GM19193 (cell line): ENCODE data around the gene PTPN9.

ENCODE experiments used
- POLR2A ChIP-seq: IDR thresholded peaks from 4 replicates; pipeline ENCODE4 v1.6.1; 2011; ENCODE audit not compliant: insufficient read depth, insufficient read length; ENCODE audit errors: extremely low read depth

PTPN9 gene

DNA sequence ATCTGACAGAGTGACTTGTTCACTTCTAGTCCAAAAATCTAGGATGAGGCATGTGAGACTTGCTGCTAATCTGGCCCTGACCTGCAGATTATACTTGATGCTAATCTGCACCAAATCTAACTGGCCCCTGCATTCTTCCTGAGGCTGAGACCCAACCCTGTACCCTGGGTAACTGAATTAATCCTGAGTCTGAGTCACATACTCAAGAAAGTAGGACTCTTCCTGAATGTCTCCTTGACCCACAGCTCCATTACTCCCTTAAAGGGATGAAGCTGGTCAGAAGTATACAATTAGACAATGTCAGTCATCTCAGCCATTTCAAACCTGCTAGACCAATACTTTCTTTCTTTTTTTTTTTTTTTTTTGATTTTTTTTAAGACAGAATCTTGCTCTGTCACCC is 25.5 kb downstream of the PTPN9 start:
- TF ChIP-seq POLR2A: no peak

DNA sequence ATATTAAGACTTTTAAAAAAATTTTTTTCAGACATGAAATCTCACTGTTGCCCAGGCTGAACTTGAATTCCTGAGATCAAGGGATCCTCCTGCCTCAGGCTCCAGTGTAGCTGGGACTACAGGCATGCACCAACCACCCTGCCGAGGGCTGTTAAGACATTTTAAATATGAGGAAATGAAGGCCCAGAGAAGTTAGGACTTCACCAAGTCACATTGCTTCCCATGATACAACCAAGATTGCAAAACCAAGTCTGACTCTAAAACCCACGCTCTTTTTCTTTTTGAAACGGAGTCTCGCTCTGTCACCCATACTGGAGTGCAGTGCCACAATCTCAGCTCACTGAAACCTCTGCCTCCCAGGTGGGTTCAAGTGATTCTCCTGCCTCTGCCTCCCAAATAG is 28.0 kb downstream of the PTPN9 start:
- no peak for TF ChIP-seq POLR2A

DNA sequence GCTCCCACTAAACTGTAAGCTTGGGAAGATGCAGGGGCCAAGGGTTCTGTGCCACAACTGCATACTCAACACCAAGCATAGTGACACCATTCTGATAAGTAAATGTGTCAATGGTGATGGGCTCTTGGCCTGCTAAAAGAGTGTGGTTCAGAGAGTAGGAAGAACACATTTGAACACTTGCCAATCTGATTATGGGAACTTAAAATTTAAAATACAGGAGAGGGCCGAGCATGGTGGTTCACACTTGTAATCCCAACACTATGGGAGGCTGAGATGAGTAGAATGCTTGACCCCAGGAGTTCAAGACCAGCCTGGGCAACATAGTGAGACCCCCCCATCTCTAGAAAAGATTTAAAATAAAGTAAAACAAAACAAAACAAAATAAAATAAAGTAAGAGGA is 34.1 kb downstream of the PTPN9 start:
- no peak for TF ChIP-seq POLR2A

DNA sequence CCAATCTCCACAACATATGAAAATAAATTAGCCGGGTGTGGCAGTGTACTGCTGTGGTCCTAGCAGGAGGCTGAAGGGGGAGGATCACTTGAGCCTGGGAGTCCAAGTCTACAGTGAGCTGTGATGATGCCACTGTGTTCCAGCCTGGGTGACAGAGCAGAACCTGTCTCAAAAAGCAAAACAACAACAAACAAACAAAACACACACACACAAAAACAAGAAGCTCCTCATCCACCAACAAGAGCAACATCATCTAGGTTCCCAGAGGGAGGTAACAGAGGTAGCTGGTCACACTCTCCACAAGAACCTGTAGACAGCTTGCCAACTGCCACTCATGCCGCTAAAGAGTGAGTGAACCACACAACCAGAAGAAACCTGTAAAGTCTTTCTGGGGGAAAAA is 34.8 kb downstream of the PTPN9 start:
- no peak for TF ChIP-seq POLR2A

DNA sequence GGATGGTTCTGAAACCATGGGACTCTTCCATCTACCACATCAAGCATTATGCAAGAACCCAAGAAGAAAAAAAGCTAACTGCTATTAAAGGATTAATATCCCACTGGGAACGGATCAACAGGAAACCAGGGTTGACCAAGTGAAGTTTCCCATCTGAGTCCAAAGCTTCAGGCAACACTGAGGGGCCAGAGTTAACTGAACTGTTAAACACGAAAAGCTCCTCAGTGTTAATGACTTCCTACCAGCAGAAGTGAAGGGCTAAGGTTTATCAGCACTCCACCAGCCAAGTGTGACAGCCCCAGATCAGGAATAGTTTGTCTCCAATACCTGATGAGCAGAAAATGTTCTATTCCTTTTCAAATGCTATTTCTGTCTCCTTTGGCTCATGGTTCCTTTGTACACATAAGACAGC is 36.7 kb downstream of the PTPN9 start:
- TF ChIP-seq POLR2A: no peak

DNA sequence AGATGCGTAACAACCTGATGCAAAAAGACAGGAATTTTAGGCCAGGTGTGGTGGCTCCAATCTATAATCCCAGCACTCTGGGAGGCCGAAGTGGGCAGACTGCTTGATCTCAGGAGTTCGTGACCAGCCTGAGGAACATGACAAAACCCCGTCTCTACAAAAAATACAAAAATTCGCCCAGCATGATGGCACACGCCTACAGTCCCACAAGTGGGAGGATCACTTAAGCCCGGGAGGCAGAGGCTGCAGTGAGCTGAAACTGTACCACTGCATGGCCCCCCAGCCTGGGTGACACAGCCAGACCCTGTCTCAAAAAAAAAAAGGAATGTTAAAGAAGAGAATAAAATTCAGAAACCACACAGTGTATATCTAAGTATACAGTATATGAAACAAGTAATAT is 40.7 kb downstream of the PTPN9 start:
- TF ChIP-seq POLR2A: no peak

DNA sequence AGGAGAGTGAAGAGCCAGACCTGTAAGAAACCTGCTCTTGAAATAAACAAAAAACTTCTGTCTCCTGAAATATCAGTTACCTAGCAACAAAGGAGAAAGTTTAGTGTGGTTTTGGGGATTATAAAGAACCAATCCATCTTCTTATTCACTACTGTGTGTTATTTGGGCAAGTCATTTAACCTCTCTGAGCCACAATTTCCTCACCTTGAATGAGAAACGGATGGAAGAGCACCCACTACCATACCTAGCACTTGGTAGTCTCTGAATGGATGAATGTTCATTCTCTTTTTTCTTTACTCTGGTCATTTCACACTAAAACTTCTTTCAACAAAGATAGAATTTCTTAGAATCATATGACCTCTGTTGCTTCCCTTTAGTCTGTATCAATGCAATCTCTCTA is 45.2 kb downstream of the PTPN9 start:
- TF ChIP-seq POLR2A: no peak

DNA sequence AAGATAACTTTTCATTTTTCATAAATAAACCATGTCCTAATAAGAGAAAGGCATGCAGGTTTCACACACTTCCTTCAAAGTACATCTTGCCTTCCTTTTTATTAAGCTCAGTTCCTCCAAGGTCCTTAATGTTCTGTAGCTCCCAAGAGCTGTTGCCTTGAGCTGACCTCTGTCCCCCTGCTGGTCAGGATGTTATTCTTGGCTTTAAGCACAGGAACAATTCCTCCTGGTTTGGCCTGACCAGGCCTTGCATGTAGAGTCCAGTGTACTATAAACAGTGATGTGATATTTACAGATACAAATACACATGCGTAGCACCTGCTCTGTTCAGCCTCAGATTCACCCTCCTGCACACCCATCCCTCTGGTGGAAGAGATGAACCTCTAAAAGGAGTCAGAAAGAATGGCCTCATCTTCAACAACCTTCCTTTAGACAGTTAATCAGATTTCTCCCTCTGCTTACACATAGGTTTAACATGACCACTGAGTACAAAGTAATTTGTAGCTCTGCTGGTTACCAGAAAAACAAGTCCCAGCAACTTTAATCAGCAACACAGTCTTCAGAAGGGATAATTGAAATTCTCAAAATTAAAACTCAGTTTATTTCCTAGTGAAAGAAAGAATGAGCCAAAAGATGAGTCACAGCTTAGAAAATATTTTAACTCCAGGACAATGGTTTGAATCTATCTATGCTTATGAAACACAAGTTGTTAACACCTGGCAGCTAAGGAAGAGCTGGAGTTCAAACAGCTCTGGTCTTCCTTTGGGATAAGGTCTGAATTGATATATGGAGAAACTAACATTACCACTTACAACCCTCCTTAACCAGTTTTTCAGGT is 46.5 kb downstream of the PTPN9 start:
- no peak for TF ChIP-seq POLR2A

DNA sequence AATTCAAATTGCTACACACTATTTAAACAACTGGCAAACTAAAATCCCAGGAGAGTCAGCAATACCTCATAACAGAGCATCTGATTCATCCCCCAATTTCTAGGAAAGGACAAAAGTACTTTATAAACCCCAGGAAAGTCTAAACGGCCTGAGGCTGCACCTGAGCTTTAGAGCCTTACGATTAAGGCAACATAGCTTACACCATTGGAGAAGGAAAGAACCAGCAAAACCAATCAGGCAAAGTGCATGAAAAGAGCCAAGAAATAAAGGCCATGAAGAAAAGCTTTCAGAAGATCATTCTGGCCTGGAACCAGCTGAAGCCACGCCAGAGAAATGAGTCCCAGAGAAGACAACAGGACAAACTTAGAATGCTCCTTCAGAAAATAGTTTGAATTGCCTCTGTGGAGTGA is 48.1 kb downstream of the PTPN9 start:
- TF ChIP-seq POLR2A: no peak

DNA sequence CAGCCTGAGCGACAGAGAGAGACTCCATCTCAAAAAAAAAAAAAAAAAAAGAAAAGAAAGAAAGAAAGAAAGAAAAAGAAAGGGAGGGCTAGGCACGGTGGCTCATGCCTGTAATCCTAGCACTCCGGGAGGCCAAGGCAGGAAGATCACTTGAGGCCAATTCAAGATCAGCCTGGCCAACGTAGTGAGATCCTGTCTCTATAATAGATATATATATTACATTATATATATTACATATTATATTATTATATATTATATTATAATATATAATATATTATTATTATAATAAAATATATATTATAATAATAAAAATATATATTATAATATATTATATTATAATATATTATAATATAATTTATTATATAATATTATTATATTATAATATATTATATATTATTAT is 48.9 kb downstream of the PTPN9 start:
- TF ChIP-seq POLR2A: no peak

DNA sequence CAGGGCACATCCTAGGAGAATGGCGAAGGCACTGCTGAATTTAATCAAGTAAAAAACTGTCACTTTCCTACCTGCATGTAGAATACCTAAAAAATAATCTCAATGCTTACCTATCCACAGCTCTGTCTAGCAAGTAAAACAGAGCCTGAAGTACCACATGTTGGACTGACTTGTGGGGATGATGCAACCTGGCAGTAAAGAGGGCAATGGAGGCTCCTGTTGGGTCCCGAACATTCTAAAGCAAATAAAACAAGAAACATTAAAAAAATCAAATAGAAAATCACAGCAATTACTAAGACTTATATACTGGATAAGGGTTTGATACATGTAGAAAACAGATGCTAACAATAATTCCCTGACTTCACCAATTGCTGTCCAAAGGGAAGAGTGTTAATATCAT is 56.1 kb downstream of the PTPN9 start:
- TF ChIP-seq POLR2A: no peak

DNA sequence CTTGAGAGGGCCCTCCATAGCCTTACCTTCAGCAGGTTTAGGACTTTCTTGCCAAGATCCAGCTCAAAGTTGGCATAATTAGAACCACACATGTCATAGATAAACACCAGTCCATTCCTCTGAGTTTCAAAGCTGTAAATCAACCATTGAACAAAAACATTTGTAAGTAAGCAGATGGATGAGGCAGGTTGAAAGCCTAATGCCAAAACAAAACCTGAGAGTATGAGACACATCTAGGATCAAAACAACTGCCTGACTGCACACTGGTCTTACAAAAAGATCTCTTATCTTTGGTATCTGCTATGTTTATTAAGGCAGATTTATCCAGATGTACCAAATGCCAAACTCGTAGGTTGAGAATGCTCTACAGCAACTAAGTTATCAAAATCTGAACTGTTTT is 61.9 kb downstream of the PTPN9 start:
- no peak for TF ChIP-seq POLR2A

DNA sequence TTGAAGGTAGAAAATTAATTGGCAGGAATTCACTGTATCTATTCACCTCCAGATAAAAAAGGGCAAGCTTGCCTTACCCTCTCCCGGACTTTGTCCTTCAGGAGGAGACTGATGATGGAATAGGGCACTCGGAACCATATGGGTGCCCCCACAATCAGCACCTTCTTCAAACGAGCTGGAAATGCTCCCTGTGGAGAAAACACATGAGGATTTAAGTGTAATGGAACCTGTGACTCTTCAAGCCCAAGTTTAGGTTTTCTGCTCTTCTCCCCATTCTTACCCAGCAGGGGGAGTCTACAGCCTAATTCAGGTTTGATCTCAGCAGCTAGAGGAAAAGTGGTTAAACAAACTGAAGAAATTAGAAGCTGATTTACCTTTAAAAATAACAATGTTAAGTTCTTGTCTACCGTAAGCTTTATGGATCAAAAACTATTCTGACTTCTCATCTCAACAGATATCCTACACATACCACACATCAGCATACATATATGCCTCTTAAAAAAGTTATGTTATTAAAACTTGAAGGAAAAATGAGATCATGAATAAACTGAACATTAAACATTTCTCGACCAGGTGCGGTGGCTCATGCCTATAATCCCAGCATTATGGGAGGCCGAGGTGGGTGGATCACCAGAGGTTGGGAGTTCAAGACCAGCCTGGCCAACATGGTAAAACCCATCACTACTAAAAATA is 70.1 kb downstream of the PTPN9 start:
- TF ChIP-seq POLR2A: no peak

DNA sequence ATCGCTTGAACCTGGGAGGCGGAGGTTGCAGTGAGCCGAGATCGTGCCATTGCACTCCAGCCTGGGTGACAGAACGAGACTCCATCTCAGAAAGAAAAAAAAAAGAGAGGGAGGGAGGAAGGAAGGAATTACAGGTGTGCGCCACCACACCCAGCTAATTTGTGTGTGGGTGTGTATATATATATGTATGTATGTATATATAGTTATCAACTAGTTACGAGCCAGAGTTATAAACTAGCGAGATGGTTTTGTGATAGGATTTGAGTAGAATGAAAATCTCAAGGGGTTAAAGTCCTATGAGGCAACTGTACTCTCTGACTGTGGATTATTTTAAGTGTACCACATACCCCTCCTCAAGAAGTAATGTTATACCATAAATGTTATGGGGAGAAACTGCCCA is 76.8 kb downstream of the PTPN9 start:
- no peak for TF ChIP-seq POLR2A

DNA sequence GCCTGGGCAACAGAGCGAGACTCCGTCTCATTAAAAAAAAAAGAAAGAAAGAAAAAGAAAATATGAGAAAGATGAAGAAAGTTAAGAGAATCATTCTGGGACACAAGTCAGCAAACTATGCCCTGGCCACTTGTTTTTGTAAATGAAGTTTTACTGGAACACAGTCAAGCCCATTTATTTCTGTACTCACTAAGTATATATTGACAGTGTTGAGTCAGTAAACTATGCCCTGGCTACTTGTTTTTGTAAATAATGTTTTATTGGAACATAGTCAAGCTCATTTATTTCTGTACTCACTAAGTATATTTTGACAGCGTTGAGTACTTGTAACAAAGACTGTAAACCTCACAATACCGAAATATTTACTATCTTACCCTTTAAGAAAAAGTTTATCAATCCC is 85.4 kb downstream of the PTPN9 start:
- no peak for TF ChIP-seq POLR2A

DNA sequence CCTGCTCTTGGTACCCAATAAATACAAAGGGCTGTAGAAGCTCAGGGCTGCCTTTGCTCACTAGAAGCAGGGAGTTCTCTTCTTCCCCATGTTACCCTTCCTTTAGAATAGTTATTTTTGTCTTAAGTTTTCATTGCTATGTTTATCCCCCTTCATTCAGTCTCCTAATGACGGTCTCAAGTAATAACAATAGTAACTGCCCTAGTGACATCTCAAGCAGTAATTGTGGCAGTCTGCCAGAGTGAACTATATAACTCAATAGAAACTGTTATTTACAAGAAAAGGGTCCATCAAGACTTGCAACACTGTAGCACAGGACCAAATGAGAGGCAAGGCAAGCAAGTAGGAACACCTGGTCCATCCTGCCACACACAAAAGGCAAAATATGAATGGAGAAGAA is 95.2 kb downstream of the PTPN9 start:
- no peak for TF ChIP-seq POLR2A
